NT2/D1 (cell line): ENCODE results near the gene NPDC1.
A peak's percentile ranks its signal among the peaks of the same experiment; 100 is the strongest.

ENCODE experiments used
- DNase-seq: peaks from one replicate; pipeline ENCODE4 v3.0.0-alpha.2; 2011; ENCODE audit warnings: low read depth, low spot score
- H3K27me3 ChIP-seq: 2 replicates; pipeline ENCODE4 v1.6.0; 2011; ENCODE audit warnings: mild to moderate bottlenecking; ENCODE audit not compliant: insufficient read length, insufficient read depth
- H3K36me3 ChIP-seq: 2 replicates; pipeline ENCODE4 v1.6.1; 2011; ENCODE audit warnings: mild to moderate bottlenecking, low read length, mixed read lengths; ENCODE audit not compliant: insufficient read depth, insufficient read length
- H3K4me1 ChIP-seq: 2 replicates; pipeline ENCODE4 v1.5.1; 2011; ENCODE audit not compliant: insufficient read depth, insufficient read length
- H3K4me3 ChIP-seq: 2 replicates; pipeline ENCODE4 v1.5.1; 2011; ENCODE audit warnings: low read depth; ENCODE audit not compliant: insufficient read length
- H3K9ac ChIP-seq: 2 replicates; pipeline ENCODE4 v1.6.0; 2011; ENCODE audit warnings: low read depth; ENCODE audit not compliant: insufficient read length
- H3K9me3 ChIP-seq: 2 replicates; pipeline ENCODE4 v1.5.1; 2011; ENCODE audit warnings: mild to moderate bottlenecking, low read length; ENCODE audit not compliant: insufficient read depth
- SUZ12 ChIP-seq: IDR thresholded peaks from 2 replicates; pipeline ENCODE4 v1.6.1; 2011; ENCODE audit not compliant: insufficient read length, insufficient read depth; ENCODE audit errors: extremely low read depth
- YY1 ChIP-seq: IDR thresholded peaks from 2 replicates; pipeline ENCODE4 v1.6.1; 2011; ENCODE audit not compliant: insufficient read length, insufficient read depth
- ZNF274 ChIP-seq: IDR thresholded peaks from 2 replicates; pipeline ENCODE4 v1.6.1; 2011; ENCODE audit warnings: mild to moderate bottlenecking, low read depth, low read length

NPDC1 gene

GRCh38 chr9:137048655-137049543, 2.9 kb upstream of the NPDC1 start:
- DNase-seq, result no peak
- H3K9me3 ChIP-seq, result no peaks in the 10 kb centered on the region
- TF ChIP-seq SUZ12 (no peak), YY1 (no peak), ZNF274 (no peak)
- no peaks in the 10 kb centered on the region for H3K36me3 ChIP-seq
- H3K9ac ChIP-seq, result no peak overlapping the region
- H3K4me1 ChIP-seq, result peaks cover 25% of the 10 kb centered on the region
- H3K27me3 ChIP-seq, result peaks cover 85% of the 10 kb centered on the region
- no peak overlapping the region for H3K4me3 ChIP-seq

DNA sequence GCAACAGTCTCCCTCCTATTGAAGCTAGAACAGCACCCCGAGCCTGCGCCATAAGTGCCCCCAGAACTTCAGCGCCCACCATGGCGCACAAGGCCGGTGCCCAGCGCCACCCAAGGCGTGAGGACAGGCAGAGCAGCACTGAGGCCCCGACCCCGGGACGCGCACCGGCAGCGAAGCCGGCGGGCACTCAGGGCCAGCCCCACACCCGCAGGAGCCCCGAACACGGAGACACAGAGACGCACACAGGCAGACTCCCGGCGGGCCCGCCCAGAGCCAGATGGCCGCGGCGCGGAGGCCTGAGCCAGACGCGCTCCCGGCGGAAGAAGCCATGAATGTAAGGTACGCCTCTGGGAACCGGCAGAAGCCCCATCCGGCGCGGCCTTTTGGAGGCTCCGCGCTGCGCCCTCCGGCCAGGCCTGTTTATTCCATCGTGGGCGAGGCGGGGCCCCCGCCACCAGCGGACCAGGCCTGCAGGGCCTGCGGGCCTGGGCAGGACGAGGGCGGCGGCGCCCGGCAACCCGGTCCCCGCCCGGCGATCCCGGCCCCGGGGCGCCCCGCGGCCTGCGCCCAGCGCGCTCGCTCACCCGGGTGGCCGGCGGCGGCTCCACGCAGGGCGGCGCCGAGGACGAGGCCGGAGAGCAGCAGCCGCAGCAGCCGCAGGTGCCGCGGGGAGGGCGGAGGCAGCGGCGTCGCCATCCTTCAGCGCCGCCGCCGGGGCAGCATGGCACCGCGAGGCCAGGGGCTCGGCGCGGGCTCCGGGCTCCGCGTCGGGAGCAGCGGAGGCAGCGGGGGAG, 486 bp downstream of the NPDC1 start:
- peak overlapping the region; percentile 81 for H3K9ac ChIP-seq

GRCh38 chr9:137044502-137045177, 1.3 kb downstream of the NPDC1 start:
- Histone ChIP-seq H3K4me1 (peaks cover 27% of the 10 kb centered on the region), H3K36me3 (peaks cover 14% of the 10 kb centered on the region), H3K9me3 (no peaks in the 10 kb centered on the region), H3K9ac (peak overlapping the region; percentile 81), H3K4me3 (peak overlapping the region; percentile 62), H3K27me3 (peaks cover 52% of the 10 kb centered on the region)
- TF ChIP-seq SUZ12 (no peak), YY1 (no peak), ZNF274 (no peak)
- no peak for DNase-seq

More for the DNA sequence above, 486 bp downstream of the NPDC1 start:
- peak overlapping the region; percentile 62 for H3K4me3 ChIP-seq
- H3K4me1 ChIP-seq, result peaks cover 33% of the 10 kb centered on the region
- H3K27me3 ChIP-seq, result peaks cover 60% of the 10 kb centered on the region
- H3K9me3 ChIP-seq, result no peaks in the 10 kb centered on the region
- peaks cover 6% of the 10 kb centered on the region for H3K36me3 ChIP-seq
- no peak for DNase-seq
- no peak for TF ChIP-seq YY1
- no peak for TF ChIP-seq ZNF274
- TF ChIP-seq SUZ12, result no peak

DNA sequence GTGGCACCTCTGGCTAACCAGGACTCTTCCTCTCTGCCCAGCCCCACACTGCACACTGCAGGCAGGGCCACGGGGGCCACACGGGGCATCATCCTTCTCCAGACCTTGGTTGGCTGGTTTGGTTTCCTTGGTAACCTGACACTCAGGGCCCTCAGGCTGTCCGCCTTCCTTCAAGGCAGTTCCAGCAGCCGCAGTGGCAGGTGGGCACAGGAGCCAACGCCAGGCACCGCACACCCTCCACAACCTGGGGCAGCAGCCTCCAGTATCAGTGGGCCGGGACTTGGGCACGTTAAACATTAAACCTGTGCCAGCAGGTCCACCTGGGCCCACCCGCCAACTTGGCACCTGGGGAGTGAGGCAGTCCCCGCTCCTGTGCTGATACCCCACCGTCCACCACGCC, 1.9 kb downstream of the NPDC1 start:
- Histone ChIP-seq H3K4me3 (no peak overlapping the region), H3K36me3 (peaks cover 20% of the 10 kb centered on the region), H3K27me3 (peaks cover 46% of the 10 kb centered on the region), H3K9me3 (no peaks in the 10 kb centered on the region), H3K9ac (no peak overlapping the region), H3K4me1 (peaks cover 22% of the 10 kb centered on the region)
- DNase-seq, result no peak
- TF ChIP-seq SUZ12, result no peak

GRCh38 chr9:137042751-137043727, 2.9 kb downstream of the NPDC1 start:
- peaks cover 22% of the 10 kb centered on the region for H3K36me3 ChIP-seq
- DNase-seq, result no peak
- H3K4me1 ChIP-seq, result peaks cover 22% of the 10 kb centered on the region
- TF ChIP-seq ZNF274 (no peak), YY1 (no peak), SUZ12 (no peak)
- peaks cover 40% of the 10 kb centered on the region for H3K27me3 ChIP-seq
- no peaks in the 10 kb centered on the region for H3K9me3 ChIP-seq
- H3K4me3 ChIP-seq, result no peak overlapping the region
- peak overlapping the region; percentile 26 for H3K9ac ChIP-seq

DNA sequence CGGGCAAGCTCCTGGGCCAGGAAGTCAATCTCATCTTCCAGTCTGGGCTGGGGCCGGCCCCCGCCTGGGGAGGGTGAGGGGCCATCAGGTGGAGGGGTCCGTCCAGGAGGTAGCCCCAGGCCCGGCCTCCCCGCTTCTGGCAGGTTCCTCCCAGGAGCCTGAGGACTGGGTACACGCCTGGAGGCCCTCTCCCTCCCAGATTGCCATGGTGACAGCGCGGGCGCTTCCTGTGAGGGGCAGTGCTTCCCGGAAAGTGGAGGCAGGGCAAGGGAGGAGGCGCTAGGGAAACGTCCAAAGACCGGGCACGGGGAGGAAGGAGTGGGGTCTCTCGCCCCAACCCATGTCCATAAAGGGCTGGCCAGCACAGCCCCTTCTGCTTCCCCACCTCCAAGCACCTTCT, 4.9 kb downstream of the NPDC1 start:
- DNase-seq, result no peak
- H3K27me3 ChIP-seq, result peaks cover 29% of the 10 kb centered on the region
- no peaks in the 10 kb centered on the region for H3K9me3 ChIP-seq
- H3K36me3 ChIP-seq, result peaks cover 28% of the 10 kb centered on the region
- no peak overlapping the region for H3K4me3 ChIP-seq
- TF ChIP-seq YY1, result no peak
- H3K4me1 ChIP-seq, result peaks cover 22% of the 10 kb centered on the region
- H3K9ac ChIP-seq, result peak overlapping the region; percentile 4
